Ovary (tissue), 9 donors: ENCODE measurements around the gene TTC23. TPM values are rescaled to one million over a fixed set of nuclear protein-coding genes. Genes with fewer than 3 reads are reported as not detected.

ENCODE experiments used
- DNase-seq, 5 donors: peaks; one replicate each; pipeline ENCODE4 v3.0.0-alpha.2; 2019 to 2020
- H3K27ac ChIP-seq, 2 donors: fragments of 200-600 bp; one replicate each; pipeline versions ENCODE4 v1.5.1 to v1.8.0; 2019 to 2022
- H3K27me3 ChIP-seq: fragments of 200-600 bp; one replicate; pipeline ENCODE4 v1.8.0; 2022
- H3K36me3 ChIP-seq: fragments of 200-600 bp; sonication (generic); one replicate; pipeline ENCODE4 v1.5.1; 2019
- H3K4me1 ChIP-seq: one replicate; pipeline ENCODE4 v1.8.1; 2013; ENCODE audit warnings: mild to moderate bottlenecking, moderate library complexity; ENCODE audit not compliant: insufficient read depth
- H3K4me3 ChIP-seq: fragments of 200-600 bp; sonication (generic); one replicate; pipeline ENCODE4 v1.5.1; 2017
- H3K9me3 ChIP-seq, 2 donors: fragments of 200-600 bp in 1 of 2; sonication (generic) in 1 of 2; one replicate each; pipeline versions ENCODE4 v1.5.1 to v1.8.1; 2013 to 2019; ENCODE audit warnings: mild to moderate bottlenecking in 1 of 2, moderate library complexity in 1 of 2
- CTCF ChIP-seq, 3 donors: fragments of 450-650 bp in 2 of 3; fragments of 200-600 bp in 1 of 3; IDR thresholded peaks; one replicate each; pipeline versions ENCODE4 v1.5.1 to v1.8.0; 2016 to 2022; ENCODE audit warnings: antibody characterized with exemption in 3 of 3, mild to moderate bottlenecking in 1 of 3
- EP300 ChIP-seq: sonication (generic); formaldehyde crosslinking; IDR thresholded peaks from one replicate; pipeline ENCODE4 v1.6.1; 2017; ENCODE audit warnings: antibody characterized with exemption
- POLR2A ChIP-seq: fragments of 450-650 bp; IDR thresholded peaks from one replicate; pipeline ENCODE4 v1.6.1; 2017; ENCODE audit warnings: antibody characterized with exemption, mild to moderate bottlenecking, moderate library complexity
- WGBS, 3 donors: extraction: QIAGEN DNeasy Blood & Tissue Kit in 1 of 3; methylation state at CpG; one replicate each; pipeline versions ENCODE4 v1.1.5 to v1.1.7; 2013 to 2017; 5-methylcytosine and 5-hydroxymethylcytosine counted together
- intact Hi-C, 4 donors: fragments of 100-400 bp; cut with DNase I; formaldehyde crosslinking; loops; one replicate each; pipeline versions ENCODE4 v1.11.0 to v1.15.1; 2022 to 2023
- polyA plus RNA-seq, 2 donors: library from polyadenylated mRNA; stranded (reverse); fragments of 200-250 nt in 1 of 2; fragments of 350-450 nt in 1 of 2; fragmentation: Illumina TruSeq in 1 of 2; extraction: RNeasy Lipid Tissue Mini Kit (QIAGEN cat#74804) in 1 of 2; gene quantifications; one replicate each; pipeline ENCODE4 v1.2.3, GENCODE V29; 2013 to 2014
- total RNA-seq, 7 donors: library from RNA; depleted of rRNA in 2 of 7; stranded (reverse); fragments of >200 nt in 2 of 7; fragmentation: NEBNext Ultra II Directional in 3 of 7; extraction: Animal tissue kit (Norgen Biotek cat#: 25700) in 3 of 7; gene quantifications; one replicate each; pipeline versions ENCODE4 v1.1.0 to v1.2.4, GENCODE V29; 2016 to 2023
- donor health status: DM: no; HTN: no; CAD: no; lungs with moderate emphysema.
- donor health status: DM: no; HTN: no; CAD: no.
- donor health status: Bipolar disorder and iron deficiency.
- donor health status: DM: yes; HTN: yes; CAD: no.
- donor health status: DM: no; HTN: no; CAD: no.
- donor health status: DM: yes; HTN: yes; CAD: no.

The TTC23 gene
- total and polyA plus RNA-seq, 9 donors, result 15.9 to 35.8 (median 25.8) TPM

- Histone ChIP-seq H3K4me1 (no peaks in the 10 kb centered on the region), H3K4me3 (no peak overlapping the region), H3K36me3 (no peaks in the 10 kb centered on the region), H3K27ac (no peak overlapping the region), H3K9me3 (no peaks in the 10 kb centered on the region), H3K27me3 (no peaks in the 10 kb centered on the region)
- TF ChIP-seq EP300 (no peak), CTCF (IDR thresholded peaks at IDR 0.05) (no peak), POLR2A (no peak)
- DNase-seq, result no peak
- intact Hi-C loops, result no loop called here
- WGBS, 3 donors, result 79 to 86% (median 86%) methylated on average over 1 of the region's 1 CpG
Observed at GRCh38 chr15:99182791-99183190, 66.6 kb downstream of the TTC23 start.

- no peaks in the 10 kb centered on the region for H3K27me3 ChIP-seq
- H3K4me3 ChIP-seq, result no peak overlapping the region
- peak overlapping the region in 1 of 2 donors; percentile 5 for H3K27ac ChIP-seq
- H3K4me1 ChIP-seq, result no peaks in the 10 kb centered on the region
- no peaks in the 10 kb centered on the region for H3K9me3 ChIP-seq
- 45 to 58% (median 48%) methylated on average over 4 of the region's 4 CpGs for WGBS, 3 donors
- TF ChIP-seq CTCF (IDR thresholded peaks at IDR 0.05) (no peak), POLR2A (no peak), EP300 (no peak)
- H3K36me3 ChIP-seq, result no peaks in the 10 kb centered on the region
- intact Hi-C loops, result no loop called here
- peak in 2 of 5 donors; percentile 44 to 45 for DNase-seq
Observed at GRCh38 chr15:99181545-99181971, 67.8 kb downstream of the TTC23 start.

GRCh38 chr15:99180964-99181306 lies 68.4 kb downstream of the TTC23 start:
- H3K9me3 ChIP-seq, result no peaks in the 10 kb centered on the region
- DNase-seq, result no peak
- H3K27ac ChIP-seq, result peak overlapping the region in 1 of 2 donors; percentile 5
- intact Hi-C loops, result no loop called here
- 94 to 98% (median 96%) methylated on average over 2 of the region's 2 CpGs for WGBS, 3 donors
- H3K36me3 ChIP-seq, result no peaks in the 10 kb centered on the region
- TF ChIP-seq EP300 (no peak), POLR2A (no peak), CTCF (IDR thresholded peaks at IDR 0.05) (no peak)
- no peaks in the 10 kb centered on the region for H3K27me3 ChIP-seq
- no peaks in the 10 kb centered on the region for H3K4me1 ChIP-seq
- no peak overlapping the region for H3K4me3 ChIP-seq

GRCh38 chr15:99180086-99180963 lies 69.1 kb downstream of the TTC23 start:
- intact Hi-C loops, result no loop called here
- TF ChIP-seq POLR2A (no peak), CTCF (IDR thresholded peaks at IDR 0.05) (no peak), EP300 (no peak)
- Histone ChIP-seq H3K4me3 (no peak overlapping the region), H3K4me1 (peaks cover 2% of the 10 kb centered on the region), H3K9me3 (no peaks in the 10 kb centered on the region), H3K36me3 (no peaks in the 10 kb centered on the region), H3K27ac (no peak overlapping the region), H3K27me3 (no peaks in the 10 kb centered on the region)
- DNase-seq, result no peak
- 72 to 83% (median 76%) methylated on average over 3 of the region's 3 CpGs for WGBS, 3 donors
